ENCODE data around the gene ZNF98.

ZNF98 gene

DNA sequence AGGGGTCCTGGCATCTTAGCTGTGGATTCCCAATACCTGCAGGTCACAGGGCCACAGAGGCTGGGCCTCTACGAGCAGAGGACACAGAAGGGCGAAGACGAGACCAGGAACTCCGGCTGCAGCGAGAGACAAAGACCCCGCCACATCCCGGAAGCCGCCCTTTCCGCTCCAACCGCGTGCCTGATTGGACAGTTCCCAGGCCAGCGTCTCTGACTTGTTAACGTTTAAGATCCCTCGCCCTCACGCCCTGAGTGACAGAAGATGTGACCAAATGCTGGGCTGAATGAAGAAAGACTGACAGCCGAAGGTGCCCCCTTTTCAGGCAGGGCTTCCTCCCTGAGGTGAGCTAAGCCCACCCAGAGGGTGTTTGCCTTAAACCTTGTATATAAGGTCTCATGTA is at the start of gene ZNF98:
Gene ZNF98 (minus strand): TSS at position 136 of the 400 bp plus-strand sequence. CDS start 122 bp downstream, at position 14.
- no peak within 1 kb of the TSS for H3K4me3 Mint-ChIP-seq
- peaks cover 2% of the 10 kb centered on the region for H3K4me1 Mint-ChIP-seq (ENCODE audit: low read depth)
- no peak for DNase-seq
- H3K27me3 Mint-ChIP-seq, result peaks cover 7% of the 10 kb centered on the region
- no peak within 1 kb of the TSS for H3K27ac Mint-ChIP-seq
- H3K36me3 Mint-ChIP-seq (ENCODE audit: low read depth), result peaks cover 4% of the 10 kb centered on the region
- peaks cover 29% of the 10 kb centered on the region for H3K9me3 Mint-ChIP-seq

DNA sequence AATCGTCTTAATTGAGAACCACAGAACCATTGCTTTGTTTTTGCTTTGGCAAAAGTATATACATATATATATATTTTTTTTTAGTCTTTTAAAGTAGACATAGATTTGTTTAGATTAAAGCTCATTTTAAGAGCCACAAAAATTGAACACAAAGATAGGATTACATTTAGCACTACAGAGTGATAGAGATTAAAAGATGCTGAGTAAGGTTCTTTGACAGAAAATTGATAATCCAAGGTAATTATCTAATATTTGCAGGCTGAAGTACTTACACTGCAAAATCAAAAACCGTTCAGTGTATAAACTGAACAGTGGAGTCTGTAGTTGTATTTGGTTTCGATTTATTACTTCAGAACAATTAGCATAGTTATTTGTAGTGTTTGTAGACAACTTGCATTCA is 24.5 kb upstream of the ZNF98 start:
- peaks cover 35% of the 10 kb centered on the region for H3K9me3 Mint-ChIP-seq

DNA sequence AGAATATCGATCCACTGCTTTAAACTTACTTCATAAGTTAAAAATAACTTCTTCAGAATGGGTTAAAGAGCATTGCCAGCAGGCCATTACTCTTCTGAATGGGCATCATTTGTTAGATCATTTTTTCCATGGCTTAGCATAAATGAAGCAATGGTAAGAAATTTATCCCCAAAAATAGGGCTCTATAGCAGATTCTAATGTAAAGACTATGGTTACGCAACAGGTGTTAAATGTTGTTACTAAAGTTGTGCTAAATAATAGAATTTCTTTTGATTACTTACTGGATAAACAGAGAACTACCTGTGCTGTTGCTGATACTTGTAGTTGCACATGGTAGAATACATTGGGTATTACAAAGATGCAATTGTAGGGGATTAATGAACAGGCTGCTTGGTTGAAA is 15.9 kb upstream of the ZNF98 start:
- DNase-seq, result no peak
- H3K36me3 Mint-ChIP-seq (ENCODE audit: low read depth), result peaks cover 1% of the 10 kb centered on the region
- no peak overlapping the region for H3K27ac Mint-ChIP-seq
- H3K9me3 Mint-ChIP-seq, result peaks cover 25% of the 10 kb centered on the region
- H3K4me1 Mint-ChIP-seq (ENCODE audit: low read depth), result no peaks in the 10 kb centered on the region
- no peak overlapping the region for H3K4me3 Mint-ChIP-seq
- no peaks in the 10 kb centered on the region for H3K27me3 Mint-ChIP-seq

More for the DNA sequence above, 24.5 kb upstream of the ZNF98 start:
- no peak overlapping the region for H3K27ac Mint-ChIP-seq
- no peaks in the 10 kb centered on the region for H3K27me3 Mint-ChIP-seq
- H3K4me3 Mint-ChIP-seq, result no peak overlapping the region
- H3K36me3 Mint-ChIP-seq (ENCODE audit: low read depth), result peaks cover 2% of the 10 kb centered on the region
- no peak for DNase-seq
- no peaks in the 10 kb centered on the region for H3K4me1 Mint-ChIP-seq (ENCODE audit: low read depth)

DNA sequence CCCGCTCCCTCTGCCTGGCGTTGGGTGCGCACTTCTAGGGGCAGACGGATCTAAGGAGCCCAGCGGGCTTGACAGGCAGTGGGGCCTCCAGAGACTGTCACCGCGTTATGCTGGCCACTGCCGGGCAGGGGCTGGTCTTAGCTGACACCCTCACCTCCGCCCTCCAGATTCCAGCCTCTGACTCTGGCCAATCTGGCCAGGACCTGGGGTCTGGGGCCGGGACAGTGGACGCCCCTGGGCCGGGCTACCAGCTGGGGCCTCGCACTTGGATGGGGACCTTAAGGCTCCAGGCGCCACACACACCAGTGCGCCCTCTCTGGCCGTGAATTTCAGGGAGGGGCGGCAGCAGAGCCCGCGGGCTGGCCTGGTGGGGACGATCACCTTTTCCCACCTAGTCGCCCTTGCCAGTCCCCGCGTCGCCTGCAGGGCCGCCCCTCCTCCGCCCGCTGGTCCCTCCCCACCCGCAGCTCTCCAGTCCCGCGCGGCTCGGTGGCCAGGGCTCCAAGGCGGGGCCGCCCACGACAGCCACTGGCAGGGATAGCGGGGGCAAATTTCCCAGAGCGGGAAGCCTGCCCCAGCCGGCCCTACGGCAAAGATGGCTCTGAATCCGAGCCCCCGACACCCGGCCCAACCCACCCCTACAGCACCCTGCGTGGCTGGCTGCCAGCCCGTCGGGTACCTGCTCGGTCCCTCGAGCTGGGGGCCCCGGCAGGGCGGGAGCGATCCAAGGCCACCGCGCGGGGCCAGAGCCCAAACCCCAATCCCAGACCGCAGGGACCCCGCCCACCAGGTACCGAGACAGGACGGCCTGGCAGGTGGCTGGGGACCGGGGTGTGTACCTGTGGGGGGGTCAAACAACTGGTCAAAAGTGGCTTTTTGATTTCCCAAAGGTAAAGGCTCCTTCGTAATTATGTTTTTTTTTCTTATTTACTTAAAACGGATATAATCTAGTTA is 6.1 kb upstream of the ZNF98 start:
- no peak overlapping the region for H3K27ac Mint-ChIP-seq
- no peak for DNase-seq
- H3K4me3 Mint-ChIP-seq, result no peak overlapping the region
- H3K9me3 Mint-ChIP-seq, result peaks cover 17% of the 10 kb centered on the region
- no peaks in the 10 kb centered on the region for H3K4me1 Mint-ChIP-seq (ENCODE audit: low read depth)
- H3K36me3 Mint-ChIP-seq (ENCODE audit: low read depth), result peaks cover 6% of the 10 kb centered on the region
- peaks cover 12% of the 10 kb centered on the region for H3K27me3 Mint-ChIP-seq

DNA sequence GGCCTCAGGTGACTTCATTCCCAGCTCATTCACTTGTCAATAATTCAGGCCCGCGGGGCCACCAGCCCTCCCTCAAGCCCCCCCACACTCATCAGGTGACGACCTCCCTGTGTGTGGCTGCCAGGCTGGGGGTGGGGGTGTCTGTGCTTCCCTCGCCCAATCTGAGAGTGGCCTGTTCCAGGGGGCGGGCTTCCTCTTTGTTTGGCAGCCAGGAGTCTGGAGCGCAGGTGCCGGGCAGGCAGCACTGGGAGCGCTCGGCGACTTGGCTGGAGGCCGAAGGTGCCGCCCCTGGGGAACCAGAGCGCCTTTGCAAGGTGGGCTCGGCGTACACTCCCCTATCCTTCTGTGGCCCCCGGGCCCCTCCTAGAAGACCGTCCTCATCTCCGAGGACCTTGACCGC is 5.4 kb upstream of the ZNF98 start:
- no peak for DNase-seq
- Mint-ChIP-seq H3K27ac (no peak overlapping the region), H3K27me3 (peaks cover 12% of the 10 kb centered on the region), H3K9me3 (peaks cover 17% of the 10 kb centered on the region), H3K36me3 (ENCODE audit: low read depth) (peaks cover 6% of the 10 kb centered on the region), H3K4me3 (no peak overlapping the region), H3K4me1 (ENCODE audit: low read depth) (no peaks in the 10 kb centered on the region)

DNA sequence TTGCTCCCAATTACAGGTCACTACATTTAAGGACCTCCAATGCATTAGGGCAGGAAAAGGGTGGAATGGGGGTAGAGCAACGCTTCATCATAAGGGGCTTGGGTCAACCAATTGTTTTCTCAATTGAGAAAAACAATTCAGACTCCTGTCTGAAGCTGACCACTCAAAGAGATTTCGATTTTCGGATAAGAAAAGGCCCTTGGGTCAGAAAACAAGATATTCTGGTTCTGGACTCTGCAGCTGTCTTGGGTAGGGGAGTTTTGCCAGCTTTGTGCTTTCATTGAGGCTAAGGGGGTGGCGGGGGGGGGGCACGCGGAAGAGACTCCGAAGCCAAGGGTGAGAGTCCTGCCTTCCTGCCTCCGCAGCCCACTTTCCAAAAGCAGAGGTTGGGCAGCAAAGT is 4.8 kb upstream of the ZNF98 start:
- H3K4me3 Mint-ChIP-seq, result no peak overlapping the region
- H3K4me1 Mint-ChIP-seq (ENCODE audit: low read depth), result peaks cover 2% of the 10 kb centered on the region
- peaks cover 21% of the 10 kb centered on the region for H3K9me3 Mint-ChIP-seq
- peaks cover 14% of the 10 kb centered on the region for H3K27me3 Mint-ChIP-seq
- peaks cover 10% of the 10 kb centered on the region for H3K36me3 Mint-ChIP-seq (ENCODE audit: low read depth)
- no peak for DNase-seq
- no peak overlapping the region for H3K27ac Mint-ChIP-seq

DNA sequence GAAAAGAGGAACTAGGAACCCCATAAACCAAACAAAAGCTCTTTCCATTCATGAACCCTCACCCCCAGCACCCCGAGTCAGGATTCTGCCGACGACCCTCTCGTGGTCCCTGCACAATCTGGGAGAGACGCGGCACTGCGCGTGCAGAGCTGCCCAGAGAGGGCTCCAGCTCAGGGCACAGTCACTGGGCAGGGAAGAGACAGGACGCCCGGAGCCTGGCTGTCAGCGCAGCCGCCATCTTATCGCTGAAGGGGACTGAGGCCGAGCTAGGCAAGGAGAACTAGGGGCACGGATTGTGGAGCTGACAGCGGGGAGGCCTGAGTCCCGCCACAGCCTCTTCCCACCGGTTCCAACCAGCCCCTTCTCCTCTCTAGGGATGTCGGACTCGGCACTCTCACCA is 349 bp downstream of the ZNF98 start:
- H3K27me3 Mint-ChIP-seq, result peaks cover 4% of the 10 kb centered on the region
- H3K9me3 Mint-ChIP-seq, result peaks cover 29% of the 10 kb centered on the region
- peaks cover 2% of the 10 kb centered on the region for H3K4me1 Mint-ChIP-seq (ENCODE audit: low read depth)
- DNase-seq, result no peak
- no peak overlapping the region for H3K27ac Mint-ChIP-seq
- no peak overlapping the region for H3K4me3 Mint-ChIP-seq
- H3K36me3 Mint-ChIP-seq (ENCODE audit: low read depth), result peaks cover 4% of the 10 kb centered on the region

DNA sequence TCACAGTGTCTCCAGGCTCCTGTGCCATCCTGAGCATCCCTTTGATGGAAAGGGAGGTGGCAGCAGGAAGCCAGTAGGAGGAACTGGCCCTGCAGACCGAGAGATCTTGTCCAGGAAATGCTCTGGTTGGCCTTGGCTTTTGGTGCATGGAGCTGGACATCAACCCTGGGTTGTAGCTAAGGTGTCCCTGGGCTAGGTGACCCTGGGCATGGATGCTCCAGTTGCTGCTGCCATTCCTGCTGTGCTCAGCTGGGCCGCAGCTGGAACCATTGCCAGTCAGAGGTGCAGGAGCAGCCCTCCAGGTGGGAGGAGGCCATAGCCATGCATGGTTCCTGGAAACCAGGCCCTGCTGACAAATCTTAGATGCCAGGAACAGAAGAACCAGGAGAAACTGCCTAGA is 67.5 kb downstream of the ZNF98 start:
- no peak for DNase-seq
- Mint-ChIP-seq H3K4me3 (no peak overlapping the region), H3K27ac (no peak overlapping the region), H3K4me1 (ENCODE audit: low read depth) (no peaks in the 10 kb centered on the region), H3K36me3 (ENCODE audit: low read depth) (no peaks in the 10 kb centered on the region), H3K9me3 (peaks cover 19% of the 10 kb centered on the region), H3K27me3 (no peaks in the 10 kb centered on the region)
